K562 (cell line): Measurements from ENCODE around the gene TEX54. TPM values are rescaled to one million over a fixed set of nuclear protein-coding genes. Genes with fewer than 3 reads are reported as not detected.

Experiments used
- ATF1 ChIP-seq, 2 experiments: fragments of 450-650 bp in 1 of 2; IDR thresholded peaks; 2 replicates each; pipeline ENCODE4 v1.6.1; 2016; ENCODE audit warnings: missing compliant biosample characterization in 1 of 2, missing genetic modification characterization in 1 of 2
- FOXJ3 ChIP-seq: sonication (generic); formaldehyde crosslinking; IDR thresholded peaks from 2 replicates; pipeline ENCODE4 v1.4.0; 2020; ENCODE audit warnings: mild to moderate bottlenecking, missing genetic modification reagents
- KDM2B ChIP-seq: fragments of 250-450 bp; sonication (Bioruptor Pico); IDR thresholded peaks from 2 replicates; pipeline ENCODE4 v1.8.0; 2021; ENCODE audit warnings: mild to moderate bottlenecking, moderate library complexity
- MXI1 ChIP-seq: IDR thresholded peaks from 2 replicates; pipeline ENCODE4 v1.6.1; 2011; ENCODE audit warnings: low read depth, mild to moderate bottlenecking, improper control_type of control experiment, low read length
- NFRKB ChIP-seq: fragments of 450-650 bp; IDR thresholded peaks from 2 replicates; pipeline ENCODE4 v1.6.1; 2016; ENCODE audit warnings: low read depth
- POLR2B ChIP-seq: fragments of 450-650 bp; IDR thresholded peaks from 2 replicates; pipeline ENCODE4 v1.6.1; 2018; ENCODE audit warnings: low read depth; ENCODE audit not compliant: partially characterized antibody
- SRSF1 ChIP-seq: fragments of 200-400 bp; formaldehyde crosslinking; IDR thresholded peaks from 2 replicates; pipeline ENCODE4 v1.6.1; 2017; ENCODE audit warnings: mild to moderate bottlenecking, low read depth, low read length, moderate library complexity
- TARDBP ChIP-seq: fragments of 450-650 bp; IDR thresholded peaks from 2 replicates; pipeline ENCODE4 v1.6.1; 2016
- YY1 ChIP-seq, 3 experiments: IDR thresholded peaks; 2 replicates each; pipeline ENCODE4 v1.6.1; 2011; ENCODE audit warnings: low read length in 2 of 3, mild to moderate bottlenecking in 2 of 3, moderate library complexity in 2 of 3, borderline replicate concordance in 1 of 3, control low read depth in 1 of 3, low read depth in 1 of 3; ENCODE audit not compliant: insufficient read depth in 3 of 3, insufficient replicate concordance in 2 of 3, control insufficient read depth in 1 of 3, insufficient read length in 1 of 3; ENCODE audit errors: extremely low read depth in 1 of 3
- ZC3H4 ChIP-seq: sonication (generic); formaldehyde crosslinking; IDR thresholded peaks from 2 replicates; pipeline ENCODE4 v1.9.0; 2021; ENCODE audit warnings: missing genetic modification reagents, borderline replicate concordance
- ZKSCAN1 ChIP-seq: fragments of 150-350 bp; IDR thresholded peaks from 2 replicates; pipeline ENCODE4 v1.6.1; 2016; ENCODE audit warnings: low read depth, low read length
- ZNF174 ChIP-seq: fragments of 250-450 bp; sonication (Bioruptor Pico); IDR thresholded peaks from 2 replicates; pipeline ENCODE4 v1.4.0; 2020; ENCODE audit warnings: mild to moderate bottlenecking
- ZNF23 ChIP-seq: fragments of 250-450 bp; sonication (Bioruptor Pico); IDR thresholded peaks from 2 replicates; pipeline ENCODE4 v1.4.0; 2020; ENCODE audit warnings: mild to moderate bottlenecking
- ZNF274 ChIP-seq: IDR thresholded peaks from 2 replicates; pipeline ENCODE4 v1.6.1; 2011; ENCODE audit warnings: low read depth, mild to moderate bottlenecking, low read length, moderate library complexity, borderline replicate concordance
- ZNF282 ChIP-seq: sonication (generic); formaldehyde crosslinking; IDR thresholded peaks from 2 replicates; pipeline ENCODE4 v1.8.1; 2023; ENCODE audit warnings: missing genetic modification reagents
- polyA plus RNA-seq, 8 experiments: library from polyadenylated mRNA; depleted of rRNA in 4 of 8; stranded (reverse) in 5 of 8; unstranded in 3 of 8; fragments of >200 nt; fragmentation: Nextera tagmentation in 2 of 8; fragmentation: Illumina TruSeq in 1 of 8; extraction: Ambion mirVana in 2 of 8; extraction: Trizol in 1 of 8; gene quantifications; 2 replicates each; pipeline versions ENCODE4 v1.2.1 to v1.2.3, GENCODE V29; 2011 to 2014; ENCODE audit warnings: inconsistent platforms in 1 of 8, missing spikeins in 1 of 8
- total RNA-seq, 7 experiments: library from RNA; depleted of rRNA in 6 of 7; stranded (reverse); fragments of >200 nt in 6 of 7; fragmentation: Illumina TruSeq in 2 of 7; extraction: Trizol in 2 of 7; gene quantifications; 2 replicates each; pipeline versions ENCODE4 v1.2.1 to v1.2.3, GENCODE V29; 2011 to 2021; ENCODE audit warnings: low replicate concordance in 1 of 7
- TF ChIP-seq, protein P1 (sequence below): fragments of 250-450 bp; sonication (Bioruptor Pico); IDR thresholded peaks from 2 replicates; pipeline ENCODE4 v1.5.0; 2021; ENCODE audit warnings: mild to moderate bottlenecking, moderate library complexity
- TF ChIP-seq, protein P2 (sequence below): sonication (generic); formaldehyde crosslinking; IDR thresholded peaks from 2 replicates; pipeline ENCODE4 v1.8.1; 2023; ENCODE audit warnings: mild to moderate bottlenecking, missing genetic modification reagents
- TF ChIP-seq, protein P3 (sequence below): fragments of 250-450 bp; sonication (Bioruptor Pico); IDR thresholded peaks from 2 replicates; pipeline ENCODE4 v1.4.0; 2020; ENCODE audit warnings: mild to moderate bottlenecking, moderate library complexity, borderline replicate concordance
- TF ChIP-seq, protein P4 (sequence below): fragments of 450-650 bp; formaldehyde crosslinking; IDR thresholded peaks from 2 replicates; pipeline ENCODE4 v1.4.0; 2022; ENCODE audit warnings: mild to moderate bottlenecking, moderate library complexity

Gene TEX54
- total and polyA plus RNA-seq, 9 of the 15 experiments (the other 6 are each of a cell fraction or from before 2014, with no cell fraction given), result not detected

DNA sequence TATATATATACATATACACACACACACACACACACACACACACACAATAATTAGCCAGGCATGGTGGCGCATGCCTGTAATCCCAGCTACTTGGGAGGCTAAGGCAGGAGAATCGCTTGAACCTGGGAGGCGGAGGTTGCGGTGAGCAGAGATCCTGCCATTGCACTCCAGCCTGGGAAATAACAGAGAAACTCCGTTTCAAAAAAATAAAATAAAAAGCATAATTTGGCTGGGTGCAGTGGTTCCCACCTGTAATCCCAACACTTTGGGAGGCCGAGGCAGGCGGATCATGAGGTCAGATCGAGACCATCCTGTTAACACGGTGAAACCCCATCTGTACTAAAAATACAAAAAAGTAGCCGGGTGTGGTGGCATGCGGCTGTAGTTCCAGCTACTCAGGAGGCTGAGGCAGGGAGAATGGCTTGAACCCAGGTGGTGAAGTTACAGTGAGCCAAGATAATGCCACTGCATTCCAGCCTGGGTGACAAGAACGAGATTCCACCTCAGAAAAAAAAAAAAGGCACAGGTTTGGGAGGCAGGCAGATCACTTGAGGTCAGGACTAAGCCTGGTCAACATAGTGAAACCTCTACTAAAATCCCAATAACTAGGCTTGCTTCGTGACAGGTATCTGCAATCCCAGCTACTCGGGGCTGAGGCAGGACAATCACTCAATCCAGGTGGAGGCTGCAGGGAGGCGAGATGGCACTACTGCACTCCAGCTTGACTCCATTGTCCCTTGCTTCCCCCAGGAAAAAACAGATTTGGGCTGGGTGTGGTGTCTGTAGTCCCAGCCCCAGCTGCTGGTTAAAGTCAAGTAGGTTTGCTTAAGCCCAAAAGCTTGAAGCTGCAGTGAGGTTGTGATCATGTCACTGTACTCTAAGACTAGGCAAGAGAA is 18.5 kb upstream of the TEX54 start (continued):
- TF ChIP-seq, protein P1, sequence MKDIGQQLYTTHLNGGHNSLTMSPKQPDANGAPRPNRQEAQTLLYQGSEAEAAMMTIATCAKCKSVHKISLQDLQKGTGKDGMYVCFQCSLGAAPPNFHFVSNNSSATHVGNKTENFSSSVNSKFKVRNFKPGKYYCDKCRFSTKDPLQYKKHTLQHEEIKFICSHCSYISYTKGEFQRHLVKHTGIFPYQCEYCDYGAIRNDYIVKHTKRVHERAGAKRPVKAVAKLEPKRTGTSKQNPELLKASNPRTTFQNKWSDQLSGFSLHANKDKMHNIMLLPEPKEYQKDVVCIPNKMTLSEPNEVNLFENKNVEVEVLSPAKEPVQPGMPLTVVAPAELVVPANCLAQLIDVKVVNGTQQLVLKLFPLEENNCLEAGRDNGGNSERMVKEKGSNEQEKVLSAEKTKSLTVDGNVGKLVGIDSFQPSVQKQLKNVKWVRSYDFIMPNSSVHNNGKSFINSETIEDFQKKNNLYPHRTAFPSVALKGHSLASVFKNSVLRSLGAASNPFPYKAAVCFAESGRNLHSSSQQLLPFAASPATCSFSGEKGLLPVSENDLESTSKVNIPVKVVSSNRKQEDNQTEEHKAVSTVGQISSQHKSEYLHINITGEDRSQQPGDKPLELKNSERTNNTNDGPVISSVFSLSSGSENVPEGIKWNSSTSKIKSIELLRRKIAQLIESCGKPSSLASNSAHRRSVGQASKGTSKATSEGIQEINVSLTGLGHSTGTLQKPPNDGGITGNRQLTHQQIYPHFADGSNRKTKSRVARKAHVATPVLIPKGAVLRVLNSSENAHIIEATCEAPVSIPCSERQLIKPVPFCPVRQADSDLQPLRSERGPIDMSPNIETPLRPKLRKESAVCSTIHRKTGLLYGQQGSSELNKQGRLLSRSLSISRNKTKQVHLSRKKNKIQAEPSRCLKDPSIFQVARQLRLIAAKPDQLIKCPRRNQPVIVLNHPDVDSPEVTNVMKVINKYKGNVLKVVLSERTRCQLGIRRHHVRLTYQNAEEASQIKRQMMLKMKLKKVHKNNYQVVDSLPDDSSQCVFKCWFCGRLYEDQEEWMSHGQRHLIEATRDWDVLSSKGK (CRISPR knock-in tag), result no peak
- peak; percentile 98 for TF ChIP-seq POLR2B
- peak; percentile 9; the same call in 1 of the 2 replicates for TF ChIP-seq ZKSCAN1
- no peak for TF ChIP-seq ZNF174
- no peak for TF ChIP-seq ZNF274
- peak; percentile 66; the same call in 1 of the 2 replicates for TF ChIP-seq MXI1
- no peak for TF ChIP-seq NFRKB
- TF ChIP-seq, protein P2, sequence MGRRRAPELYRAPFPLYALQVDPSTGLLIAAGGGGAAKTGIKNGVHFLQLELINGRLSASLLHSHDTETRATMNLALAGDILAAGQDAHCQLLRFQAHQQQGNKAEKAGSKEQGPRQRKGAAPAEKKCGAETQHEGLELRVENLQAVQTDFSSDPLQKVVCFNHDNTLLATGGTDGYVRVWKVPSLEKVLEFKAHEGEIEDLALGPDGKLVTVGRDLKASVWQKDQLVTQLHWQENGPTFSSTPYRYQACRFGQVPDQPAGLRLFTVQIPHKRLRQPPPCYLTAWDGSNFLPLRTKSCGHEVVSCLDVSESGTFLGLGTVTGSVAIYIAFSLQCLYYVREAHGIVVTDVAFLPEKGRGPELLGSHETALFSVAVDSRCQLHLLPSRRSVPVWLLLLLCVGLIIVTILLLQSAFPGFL (CRISPR knock-in tag), result no peak
- TF ChIP-seq, protein P3, sequence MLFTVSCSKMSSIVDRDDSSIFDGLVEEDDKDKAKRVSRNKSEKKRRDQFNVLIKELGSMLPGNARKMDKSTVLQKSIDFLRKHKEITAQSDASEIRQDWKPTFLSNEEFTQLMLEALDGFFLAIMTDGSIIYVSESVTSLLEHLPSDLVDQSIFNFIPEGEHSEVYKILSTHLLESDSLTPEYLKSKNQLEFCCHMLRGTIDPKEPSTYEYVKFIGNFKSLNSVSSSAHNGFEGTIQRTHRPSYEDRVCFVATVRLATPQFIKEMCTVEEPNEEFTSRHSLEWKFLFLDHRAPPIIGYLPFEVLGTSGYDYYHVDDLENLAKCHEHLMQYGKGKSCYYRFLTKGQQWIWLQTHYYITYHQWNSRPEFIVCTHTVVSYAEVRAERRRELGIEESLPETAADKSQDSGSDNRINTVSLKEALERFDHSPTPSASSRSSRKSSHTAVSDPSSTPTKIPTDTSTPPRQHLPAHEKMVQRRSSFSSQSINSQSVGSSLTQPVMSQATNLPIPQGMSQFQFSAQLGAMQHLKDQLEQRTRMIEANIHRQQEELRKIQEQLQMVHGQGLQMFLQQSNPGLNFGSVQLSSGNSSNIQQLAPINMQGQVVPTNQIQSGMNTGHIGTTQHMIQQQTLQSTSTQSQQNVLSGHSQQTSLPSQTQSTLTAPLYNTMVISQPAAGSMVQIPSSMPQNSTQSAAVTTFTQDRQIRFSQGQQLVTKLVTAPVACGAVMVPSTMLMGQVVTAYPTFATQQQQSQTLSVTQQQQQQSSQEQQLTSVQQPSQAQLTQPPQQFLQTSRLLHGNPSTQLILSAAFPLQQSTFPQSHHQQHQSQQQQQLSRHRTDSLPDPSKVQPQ (CRISPR knock-in tag), result no peak
- no peak for TF ChIP-seq ATF1 (CRISPR knock-in tag; IDR thresholded peaks at IDR 0.05)
- no peak for TF ChIP-seq ATF1 (tag; IDR thresholded peaks at IDR 0.05)
- no peak for TF ChIP-seq SRSF1
- no peak for TF ChIP-seq FOXJ3
- no peak for TF ChIP-seq KDM2B
- no peak for TF ChIP-seq TARDBP
- TF ChIP-seq ZNF23 (CRISPR knock-in tag), result no peak
- TF ChIP-seq ZC3H4 (CRISPR knock-in tag), result 0 out of 2 replicates have a peak, but pooled peaks have one; percentile 54
- TF ChIP-seq YY1 (IDR thresholded peaks at IDR 0.05; ENCODE audit: borderline replicate concordance in 1 of 3, control insufficient read depth in 1 of 3, extremely low read depth in 1 of 3, insufficient read depth in 3 of 3, insufficient read length in 1 of 3, insufficient replicate concordance in 2 of 3, low read depth in 1 of 3, low read length in 2 of 3), result no peak
- TF ChIP-seq, protein P4, sequence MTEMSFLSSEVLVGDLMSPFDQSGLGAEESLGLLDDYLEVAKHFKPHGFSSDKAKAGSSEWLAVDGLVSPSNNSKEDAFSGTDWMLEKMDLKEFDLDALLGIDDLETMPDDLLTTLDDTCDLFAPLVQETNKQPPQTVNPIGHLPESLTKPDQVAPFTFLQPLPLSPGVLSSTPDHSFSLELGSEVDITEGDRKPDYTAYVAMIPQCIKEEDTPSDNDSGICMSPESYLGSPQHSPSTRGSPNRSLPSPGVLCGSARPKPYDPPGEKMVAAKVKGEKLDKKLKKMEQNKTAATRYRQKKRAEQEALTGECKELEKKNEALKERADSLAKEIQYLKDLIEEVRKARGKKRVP (CRISPR knock-in tag), result no peak
- 0 out of 2 replicates have a peak, but pooled peaks have one; percentile 47 for TF ChIP-seq ZNF282 (CRISPR knock-in tag)
